Stimulated activated CD4-positive, alpha-beta T cell treated with anti-CD3 and anti-CD28 coated beads, Interleukin-12 subunit alpha, Interleukin-12 subunit beta, amount 100 ng/mL, for 24 hours (primary cell): ENCODE data around the gene ZNF865.
A peak's percentile ranks its signal among the peaks of the same experiment; 100 is the strongest.

Source experiments
- DNase-seq, 2 experiments: peaks; one replicate each; pipeline ENCODE4 v3.0.0-alpha.2; 2020; ENCODE audit warnings: low read depth in 2 of 2

The ZNF865 gene

DNA sequence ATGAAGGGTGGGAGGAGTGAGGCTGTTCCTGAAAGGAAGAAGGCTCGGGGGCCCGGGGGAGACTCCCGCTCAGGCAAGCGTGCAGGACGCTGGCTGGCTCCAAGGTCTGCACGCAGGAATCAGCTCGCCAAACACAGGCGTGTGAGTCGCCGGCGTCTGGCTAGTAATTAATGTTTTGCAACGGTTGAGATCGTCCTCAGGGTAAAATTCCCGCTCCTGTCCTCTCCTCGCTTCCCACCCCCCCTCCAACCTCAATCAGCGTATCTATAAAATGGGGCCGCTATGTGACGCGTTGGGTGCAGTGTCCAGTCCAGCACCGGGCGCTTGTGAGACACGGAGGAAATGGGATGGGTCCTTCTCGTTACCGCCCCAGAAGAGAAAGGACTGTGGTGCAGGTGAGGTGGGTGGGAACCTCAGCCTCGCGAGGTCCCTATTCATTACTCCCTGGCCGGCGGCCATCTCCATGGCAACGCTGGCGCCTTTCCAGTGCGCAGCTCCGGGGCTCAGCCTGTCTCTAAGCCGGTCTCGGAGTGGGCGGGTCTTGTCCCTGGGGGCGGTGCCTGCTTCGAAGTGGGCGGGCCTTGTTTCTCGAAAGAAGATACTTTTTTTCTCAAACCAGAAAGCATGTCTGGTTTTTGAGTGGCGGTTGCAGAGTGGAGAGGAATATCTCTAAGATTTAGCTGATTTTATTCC, 18.3 kb upstream of the ZNF865 start:
- DNase-seq: peak; percentile 88 to 96

DNA sequence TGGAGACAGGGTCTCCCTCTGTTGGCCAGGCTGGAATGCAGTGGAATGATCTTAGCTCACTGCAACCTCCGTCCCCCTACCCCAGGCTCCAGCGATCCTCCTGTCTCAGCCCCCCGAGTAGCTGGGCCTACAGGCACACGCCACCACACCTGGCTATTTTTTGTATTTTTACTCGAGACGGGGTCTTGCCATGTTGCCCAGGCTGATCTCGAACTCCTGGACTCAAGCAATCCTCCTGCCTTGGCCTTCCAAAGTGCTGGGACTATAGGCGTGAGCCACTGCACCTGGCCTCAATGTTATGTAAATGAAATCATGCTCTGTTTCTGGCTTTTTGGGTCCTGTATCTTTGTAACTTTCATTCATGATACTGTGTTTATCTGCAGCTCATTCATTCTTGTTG, 16.7 kb upstream of the ZNF865 start:
- no peak for DNase-seq

- no peak for DNase-seq
Observed at GRCh38 chr19:55590109-55590508, 15.3 kb upstream of the ZNF865 start.

GRCh38 chr19:55590617-55591016, 14.8 kb upstream of the ZNF865 start:
- no peak for DNase-seq

GRCh38 chr19:55591555-55591954, 13.9 kb upstream of the ZNF865 start:
- DNase-seq: no peak

DNA sequence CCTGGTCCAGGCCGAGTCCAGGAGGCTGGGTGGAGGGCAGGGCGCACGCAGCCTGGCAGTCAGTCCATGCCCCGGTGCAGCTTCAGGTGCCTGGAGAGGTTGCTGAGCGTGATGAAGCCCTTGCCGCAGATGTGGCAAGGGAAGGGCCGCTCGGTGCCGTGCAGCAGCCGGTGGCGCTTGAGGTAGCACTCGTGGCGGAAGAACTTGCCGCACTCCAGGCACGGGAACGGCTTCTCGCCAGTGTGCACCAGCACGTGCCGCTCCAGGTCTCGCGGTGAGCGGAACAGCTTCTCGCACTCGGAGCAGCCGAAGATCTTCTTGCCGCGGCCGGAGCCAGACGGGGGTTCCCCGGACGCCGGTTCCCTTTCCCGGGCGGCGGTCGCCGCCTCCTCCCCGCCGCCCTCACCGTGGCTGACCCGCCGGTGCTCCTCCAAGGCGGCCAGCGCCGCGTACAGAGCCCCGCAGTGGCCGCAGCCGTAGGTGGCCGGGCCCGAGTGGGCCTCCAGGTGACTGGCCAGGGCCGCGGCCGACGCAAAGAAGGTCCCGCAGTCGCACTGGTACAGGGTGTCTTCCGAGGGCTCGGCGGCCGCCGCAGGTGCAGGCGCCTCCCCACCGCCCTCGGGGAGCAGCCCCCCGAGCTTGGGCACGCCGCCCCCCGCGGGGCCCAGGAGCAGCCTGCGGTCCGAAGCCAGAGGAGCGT, 12.9 kb upstream of the ZNF865 start:
- no peak for DNase-seq

- DNase-seq: no peak
Observed at GRCh38 chr19:55593096-55593772, 12.2 kb upstream of the ZNF865 start.

DNA sequence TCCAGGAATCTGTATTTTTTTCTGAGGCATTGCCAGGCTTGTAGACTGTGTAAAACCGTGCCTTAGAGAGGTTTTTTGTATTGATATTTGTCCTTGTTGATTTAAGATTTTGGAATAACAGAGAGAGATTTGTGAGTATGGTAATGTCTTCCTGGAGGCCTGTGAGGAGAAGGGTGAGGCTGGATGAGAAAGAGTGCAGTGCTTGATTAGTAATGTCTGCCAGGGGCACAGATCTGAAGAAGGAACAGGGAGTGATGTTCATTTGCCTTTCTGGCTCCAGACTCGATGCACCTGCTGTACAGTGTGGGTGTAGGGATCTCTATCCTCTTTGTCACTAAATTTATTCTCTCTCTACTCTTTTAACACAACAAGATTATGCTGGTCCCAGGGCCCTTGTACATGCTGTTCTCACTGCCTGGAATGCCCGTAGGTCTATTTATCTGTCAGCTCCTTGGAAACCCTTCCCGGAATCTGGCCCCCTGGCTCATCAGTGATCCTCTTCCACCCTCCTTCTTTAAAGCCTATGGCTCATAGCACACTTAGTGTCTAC, 10.4 kb upstream of the ZNF865 start:
- DNase-seq: no peak

DNA sequence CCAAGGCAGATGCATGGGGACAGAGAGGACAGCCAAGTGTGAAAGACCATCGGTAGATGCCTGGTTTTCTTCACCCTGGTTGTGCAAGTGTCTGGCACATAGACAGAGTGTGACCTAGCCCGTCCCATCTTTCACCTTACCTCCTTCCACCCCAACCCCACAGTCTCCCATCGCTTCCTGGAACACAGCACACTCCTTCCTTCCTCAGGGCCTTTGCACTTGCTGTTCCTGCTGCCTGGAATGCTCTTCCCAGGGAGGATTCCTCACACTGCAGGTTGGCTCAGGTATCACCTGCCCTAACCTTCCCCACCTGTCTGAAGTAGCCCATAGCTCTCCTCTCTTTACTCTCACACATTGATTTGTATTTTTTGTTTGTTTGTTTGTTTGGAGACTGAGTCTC, 9.1 kb upstream of the ZNF865 start:
- no peak for DNase-seq

DNA sequence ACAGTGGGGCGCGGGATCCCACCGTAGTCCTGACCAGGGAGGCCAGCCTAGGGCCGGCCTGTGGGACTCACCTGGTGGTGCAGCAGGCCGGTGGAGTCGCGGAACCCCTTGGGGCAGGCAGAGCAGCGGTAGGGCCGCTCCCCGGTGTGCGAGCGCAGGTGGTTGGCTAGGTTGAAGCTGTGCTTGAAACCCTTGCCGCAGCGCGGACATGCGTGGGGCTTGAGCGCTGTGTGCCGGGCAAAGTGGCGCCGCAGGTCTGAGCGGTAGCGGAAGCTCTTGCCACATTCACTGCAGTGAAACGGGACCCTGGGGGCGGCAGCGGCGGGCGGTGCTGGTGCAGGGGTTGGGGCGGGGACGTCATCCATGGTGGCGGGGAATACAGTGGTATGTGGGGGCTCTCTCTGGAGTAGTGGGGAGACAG, 7.9 kb upstream of the ZNF865 start:
- no peak for DNase-seq

GRCh38 chr19:55598034-55598433, 7.4 kb upstream of the ZNF865 start:
- no peak for DNase-seq

- peak; percentile 88 to 90 for DNase-seq
Observed at GRCh38 chr19:55598719-55599467, 6.6 kb upstream of the ZNF865 start.

GRCh38 chr19:55599468-55599841, 6.0 kb upstream of the ZNF865 start, which contains the start of gene FIZ1:
Gene FIZ1, minus strand, starts transcription at chr19:55599517. Its CDS starts 1,652 bp downstream, at chr19:55597865.
- peak; percentile 94 to 96 for DNase-seq

DNA sequence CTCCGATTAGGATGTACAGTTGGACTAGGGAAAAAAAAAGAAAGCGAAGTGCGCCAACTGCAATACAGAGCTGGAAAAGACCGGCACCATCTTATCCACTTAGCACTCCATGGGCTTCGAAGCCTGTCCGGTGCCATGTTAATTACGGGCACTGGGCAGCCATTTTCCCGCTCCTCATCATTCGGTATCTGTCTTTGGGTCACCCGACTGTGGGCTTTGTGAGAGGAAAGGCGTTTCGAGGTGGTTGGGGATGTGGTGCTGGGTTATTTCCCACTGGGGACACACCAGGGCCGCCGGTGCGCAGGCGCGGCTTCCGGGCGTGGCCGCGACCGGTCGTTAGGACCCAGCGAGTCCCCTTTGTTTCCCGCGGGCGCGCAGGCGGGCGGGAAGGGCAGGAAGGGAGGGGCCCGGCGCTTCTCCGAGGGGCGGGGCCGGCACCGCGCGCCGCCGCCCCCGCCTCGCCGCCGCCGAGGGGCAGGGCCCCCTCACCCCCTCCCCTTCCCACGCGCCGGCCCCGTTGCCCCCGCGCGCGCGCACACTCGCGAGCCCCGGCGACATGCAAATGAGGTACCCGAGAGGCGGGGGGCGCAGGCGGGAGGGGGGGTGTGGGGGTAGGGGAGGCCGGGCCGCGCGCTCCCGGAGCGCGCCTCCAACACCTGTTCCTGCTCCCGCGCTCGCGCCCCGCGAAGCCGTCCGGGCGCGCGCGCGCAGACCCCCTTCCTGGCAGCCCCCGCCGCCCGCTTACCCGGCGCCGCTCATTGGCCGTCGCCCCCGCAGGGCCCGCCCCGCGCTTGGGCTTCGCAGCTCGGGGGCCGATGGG, 5.4 kb upstream of the ZNF865 start, which contains the start of gene ZNF524:
Gene ZNF524 (plus strand): TSS at position 447 of the 820 bp plus-strand sequence. CDS start 1,825 bp downstream, outside the sequence.
- peak; percentile 68 to 71 for DNase-seq

- no peak for DNase-seq
Observed at GRCh38 chr19:55600662-55601028, 4.8 kb upstream of the ZNF865 start.

DNA sequence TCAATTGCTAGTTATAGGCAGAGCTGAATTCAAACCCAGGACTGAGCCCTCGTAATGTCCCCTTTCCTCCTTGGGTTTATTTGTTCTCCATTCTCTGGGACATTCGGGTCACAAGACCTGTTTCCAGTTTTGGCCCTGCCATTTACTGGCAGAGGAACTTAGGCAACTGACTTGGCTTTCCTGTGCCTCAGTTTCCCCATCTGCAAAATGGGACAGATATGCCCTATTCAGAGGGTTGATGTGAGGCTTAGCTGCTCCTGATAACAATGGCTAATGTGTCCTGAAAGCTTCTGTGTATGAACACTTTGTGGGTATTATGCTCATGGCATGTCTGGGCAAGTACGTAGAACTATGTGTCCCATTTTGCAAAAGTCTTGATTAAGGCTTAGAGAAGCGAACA, 4.4 kb upstream of the ZNF865 start:
- DNase-seq: no peak

GRCh38 chr19:55602104-55603001, 3.1 kb upstream of the ZNF865 start:
- DNase-seq: no peak

GRCh38 chr19:55603115-55603514, 2.3 kb upstream of the ZNF865 start:
- DNase-seq: no peak

- no peak for DNase-seq
Observed at GRCh38 chr19:55603581-55604292, 1.7 kb upstream of the ZNF865 start.
